ENCODE data around the gene CADPS.

DNA sequence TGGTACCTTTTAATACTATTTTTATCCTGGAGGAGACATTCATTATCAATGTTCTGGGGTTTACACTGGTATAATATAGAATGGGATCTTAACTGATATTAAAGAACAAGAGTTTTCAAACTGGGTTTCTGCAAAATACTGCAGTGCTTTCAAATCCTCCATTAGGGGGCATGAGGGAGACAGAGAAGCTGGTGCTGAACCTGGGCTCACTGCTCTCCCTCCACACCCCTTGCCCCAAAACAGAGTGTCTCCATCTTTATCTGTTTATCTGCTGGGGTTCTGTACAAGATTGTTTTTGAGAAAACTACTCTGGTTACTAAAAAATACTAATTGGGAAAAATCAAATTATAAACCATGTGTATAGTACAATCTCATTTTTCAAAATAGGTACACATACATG, 41.7 kb downstream of the CADPS start:
- TF ChIP-seq, protein P1, sequence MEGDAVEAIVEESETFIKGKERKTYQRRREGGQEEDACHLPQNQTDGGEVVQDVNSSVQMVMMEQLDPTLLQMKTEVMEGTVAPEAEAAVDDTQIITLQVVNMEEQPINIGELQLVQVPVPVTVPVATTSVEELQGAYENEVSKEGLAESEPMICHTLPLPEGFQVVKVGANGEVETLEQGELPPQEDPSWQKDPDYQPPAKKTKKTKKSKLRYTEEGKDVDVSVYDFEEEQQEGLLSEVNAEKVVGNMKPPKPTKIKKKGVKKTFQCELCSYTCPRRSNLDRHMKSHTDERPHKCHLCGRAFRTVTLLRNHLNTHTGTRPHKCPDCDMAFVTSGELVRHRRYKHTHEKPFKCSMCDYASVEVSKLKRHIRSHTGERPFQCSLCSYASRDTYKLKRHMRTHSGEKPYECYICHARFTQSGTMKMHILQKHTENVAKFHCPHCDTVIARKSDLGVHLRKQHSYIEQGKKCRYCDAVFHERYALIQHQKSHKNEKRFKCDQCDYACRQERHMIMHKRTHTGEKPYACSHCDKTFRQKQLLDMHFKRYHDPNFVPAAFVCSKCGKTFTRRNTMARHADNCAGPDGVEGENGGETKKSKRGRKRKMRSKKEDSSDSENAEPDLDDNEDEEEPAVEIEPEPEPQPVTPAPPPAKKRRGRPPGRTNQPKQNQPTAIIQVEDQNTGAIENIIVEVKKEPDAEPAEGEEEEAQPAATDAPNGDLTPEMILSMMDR (conservative IDR thresholded peaks at IDR 0.05; ENCODE audit: low read length): peak; percentile 90
- no peak for TF ChIP-seq EZH2phosphoT487 (IDR thresholded peaks at IDR 0.05; ENCODE audit: borderline replicate concordance, low read depth, low read length)

All from OCI-LY7 (cell line).